ENCODE results near the gene ARRB1.

ARRB1 gene

DNA sequence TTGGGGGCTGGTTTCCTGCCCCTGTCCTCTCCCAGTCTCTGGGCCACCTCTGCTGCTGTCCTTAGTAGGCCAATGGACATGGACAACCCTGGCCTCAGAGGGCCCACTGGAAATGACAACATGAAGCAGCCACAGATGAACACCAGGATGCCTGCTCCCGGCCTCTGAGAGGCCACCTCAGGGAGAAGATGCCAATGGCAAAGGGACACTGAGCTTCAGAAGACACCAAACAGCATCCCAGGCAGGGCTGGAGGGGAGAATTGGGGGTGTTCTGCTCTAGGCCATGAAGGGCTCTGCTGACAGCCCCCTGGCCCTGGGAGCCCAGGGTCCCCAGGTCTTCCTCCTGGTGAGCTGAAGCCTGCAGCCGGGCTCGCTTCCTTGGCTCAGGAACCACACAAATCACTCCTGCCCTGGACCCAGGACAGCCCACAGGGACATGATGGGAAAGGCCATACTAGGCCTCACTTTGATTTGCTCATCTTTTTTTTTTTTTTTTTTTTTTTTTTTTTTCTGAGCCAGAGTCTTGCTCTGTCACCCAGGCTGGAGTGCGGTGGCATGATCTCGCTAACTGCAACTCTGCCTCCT lies 65.6 kb downstream of the ARRB1 start:
- Histone ChIP-seq H3K9me3 (replicated peaks in 1 of 2; ENCODE audit: control insufficient read depth in 2 of 2, insufficient read depth in 1 of 2, low read depth in 1 of 2, low read length in 2 of 2) (no peaks in the 10 kb centered on the region), H3K4me2 (ENCODE audit: insufficient read depth, low read length, poor library complexity, severe bottlenecking) (no peak overlapping the region), H3K9ac (ENCODE audit: low read depth, low read length, poor library complexity) (no peak overlapping the region), H3K14ac (ENCODE audit: low read length) (peak overlapping the region; percentile 31), H3K4ac (ENCODE audit: low read length) (no peak overlapping the region), H3K18ac (ENCODE audit: low read length) (no peak overlapping the region), H2BK15ac (ENCODE audit: low read length) (no peak overlapping the region), H3K36me3 (replicated peaks in 1 of 2; ENCODE audit: control insufficient read depth in 2 of 2, insufficient read depth in 2 of 2, low read length in 2 of 2) (peaks cover 0 to 5% of the 10 kb centered on the region in 2 donors), H3K27me3 (ENCODE audit: control insufficient read depth in 3 of 3, insufficient read depth in 3 of 3, low read depth in 1 of 3, low read length in 3 of 3) (no peaks in the 10 kb centered on the region), H4K91ac (ENCODE audit: low read depth, low read length, poor library complexity) (no peak overlapping the region), H2BK120ac (ENCODE audit: low read depth, low read length) (no peak overlapping the region), H3K23ac (ENCODE audit: low read depth, low read length, poor library complexity) (no peak overlapping the region), H2AFZ (ENCODE audit: low read length) (no peak overlapping the region), H2BK5ac (ENCODE audit: low read length) (no peak overlapping the region), H2BK12ac (ENCODE audit: low read length) (no peak overlapping the region), H3K4me3 (ENCODE audit: low read length in 2 of 2) (no peak overlapping the region), H3K27ac (replicated peaks; ENCODE audit: low read length) (no peak overlapping the region), H3K4me1 (ENCODE audit: control insufficient read depth in 2 of 2, insufficient read depth in 1 of 2, low read depth in 1 of 2, low read length in 2 of 2) (peaks cover 6 to 10% of the 10 kb centered on the region in 2 donors), H4K8ac (ENCODE audit: low read depth, low read length) (no peak overlapping the region), H2AK5ac (ENCODE audit: low read depth, low read length) (no peak overlapping the region), H3K79me1 (ENCODE audit: low read depth, low read length) (no peaks in the 10 kb centered on the region)
- DNase-seq (ENCODE audit: low spot score), result no peak
- no CpG with 5 or more reads among the region's 5 CpGs for WGBS, 2 donors (ENCODE audit: extremely low coverage in 2 of 2, insufficient read length in 2 of 2, insufficient replicate concordance in 1 of 2)

DNA sequence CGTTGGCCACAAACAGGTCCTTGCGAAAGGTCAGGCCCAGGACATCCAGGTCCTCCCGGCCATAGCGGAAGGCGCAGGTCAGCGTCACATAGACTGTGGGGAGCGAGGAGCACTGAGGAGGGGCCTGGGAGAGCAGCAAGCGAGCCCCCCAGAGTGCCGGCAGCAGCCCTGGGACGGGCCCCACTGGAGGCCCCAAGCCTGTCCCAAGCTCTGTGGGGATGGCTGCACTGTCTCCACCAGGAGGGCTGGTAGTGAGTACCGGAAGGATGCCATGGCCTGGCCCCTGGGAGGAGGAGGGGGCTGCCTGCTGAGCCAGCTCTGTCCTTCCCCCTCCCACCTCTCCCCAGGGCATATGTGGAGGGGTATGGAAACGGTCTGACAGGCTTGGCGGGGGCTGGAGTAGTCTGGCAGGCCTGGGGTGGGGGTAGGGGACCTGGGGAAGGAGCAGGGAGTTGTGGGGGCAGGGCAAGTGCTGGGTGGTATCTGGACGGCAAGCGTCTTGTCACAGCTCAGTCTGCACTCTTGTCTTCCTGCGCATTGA lies 68.0 kb downstream of the ARRB1 start:
- H3K4me2 ChIP-seq (ENCODE audit: insufficient read depth, low read length, poor library complexity, severe bottlenecking), result no peak overlapping the region

DNA sequence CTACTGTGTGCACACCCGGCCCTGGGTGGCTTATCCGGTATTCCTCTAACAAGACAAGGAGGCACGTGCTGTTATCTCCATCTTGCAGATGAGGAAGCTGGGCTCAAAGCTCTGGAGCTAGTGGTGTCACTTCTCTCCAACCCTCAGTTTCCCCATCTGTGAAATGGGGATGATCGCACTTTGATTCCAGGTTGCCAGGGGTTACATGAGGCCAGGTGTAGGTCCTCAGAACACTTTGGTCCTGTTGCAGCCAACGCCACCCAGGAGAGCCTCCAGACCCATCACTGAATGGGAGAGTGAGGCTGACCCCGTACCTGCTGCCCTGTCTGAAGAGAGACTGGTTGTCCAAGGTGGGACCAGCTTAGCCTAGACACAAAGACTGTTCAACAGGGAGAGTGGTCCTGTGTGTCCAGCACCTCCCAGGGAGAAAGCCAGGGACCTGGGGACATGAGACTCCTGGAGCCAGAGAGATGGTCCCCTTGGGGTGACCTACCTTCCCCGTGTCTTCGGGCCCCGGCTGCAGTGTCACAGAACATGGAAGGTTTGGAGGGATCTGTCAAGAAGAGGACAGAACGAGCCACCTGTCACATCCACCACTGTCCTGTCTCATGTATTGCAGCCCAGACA lies 69.9 kb downstream of the ARRB1 start:
- H2BK5ac ChIP-seq (ENCODE audit: low read length), result no peak overlapping the region
- H3K23ac ChIP-seq (ENCODE audit: low read depth, low read length, poor library complexity), result no peak overlapping the region
- H3K4me1 ChIP-seq (ENCODE audit: control insufficient read depth in 2 of 2, insufficient read depth in 1 of 2, low read depth in 1 of 2, low read length in 2 of 2), result peaks cover 4 to 10% of the 10 kb centered on the region in 2 donors
- H3K4me3 ChIP-seq (ENCODE audit: low read length in 2 of 2), result no peak overlapping the region
- no peak overlapping the region for H3K4ac ChIP-seq (ENCODE audit: low read length)
- H2BK12ac ChIP-seq (ENCODE audit: low read length), result no peak overlapping the region
- no peak overlapping the region for H3K14ac ChIP-seq (ENCODE audit: low read length)
- no peak overlapping the region for H4K91ac ChIP-seq (ENCODE audit: low read depth, low read length, poor library complexity)
- H4K8ac ChIP-seq (ENCODE audit: low read depth, low read length), result no peak overlapping the region
- no peak overlapping the region for H2BK120ac ChIP-seq (ENCODE audit: low read depth, low read length)
- H3K4me2 ChIP-seq (ENCODE audit: insufficient read depth, low read length, poor library complexity, severe bottlenecking), result no peak overlapping the region
- H3K36me3 ChIP-seq (replicated peaks in 1 of 2; ENCODE audit: control insufficient read depth in 2 of 2, insufficient read depth in 2 of 2, low read length in 2 of 2), result peaks cover 0 to 20% of the 10 kb centered on the region in 2 donors
- H2BK15ac ChIP-seq (ENCODE audit: low read length), result no peak overlapping the region
- H3K18ac ChIP-seq (ENCODE audit: low read length), result no peak overlapping the region
- no peak overlapping the region for H2AK5ac ChIP-seq (ENCODE audit: low read depth, low read length)
- H2AFZ ChIP-seq (ENCODE audit: low read length), result no peak overlapping the region
- WGBS, 2 donors (ENCODE audit: extremely low coverage in 2 of 2, insufficient read length in 2 of 2, insufficient replicate concordance in 1 of 2), result no CpG with 5 or more reads among the region's 10 CpGs
- no peaks in the 10 kb centered on the region for H3K9me3 ChIP-seq (replicated peaks in 1 of 2; ENCODE audit: control insufficient read depth in 2 of 2, insufficient read depth in 1 of 2, low read depth in 1 of 2, low read length in 2 of 2)
- no peaks in the 10 kb centered on the region for H3K27me3 ChIP-seq (ENCODE audit: control insufficient read depth in 3 of 3, insufficient read depth in 3 of 3, low read depth in 1 of 3, low read length in 3 of 3)
- no peak overlapping the region for H3K9ac ChIP-seq (ENCODE audit: low read depth, low read length, poor library complexity)
- no peak overlapping the region for H3K27ac ChIP-seq (replicated peaks; ENCODE audit: low read length)
- H3K79me1 ChIP-seq (ENCODE audit: low read depth, low read length), result no peaks in the 10 kb centered on the region
- no peak for DNase-seq (ENCODE audit: low spot score)

More for the DNA sequence above, 68.0 kb downstream of the ARRB1 start:
- H2AK5ac ChIP-seq (ENCODE audit: low read depth, low read length), result peak overlapping the region; percentile 58
- H3K14ac ChIP-seq (ENCODE audit: low read length), result peak overlapping the region; percentile 59
- no peak overlapping the region for H3K23ac ChIP-seq (ENCODE audit: low read depth, low read length, poor library complexity)
- peak overlapping the region; percentile 74 for H3K18ac ChIP-seq (ENCODE audit: low read length)
- no peak overlapping the region for H2BK12ac ChIP-seq (ENCODE audit: low read length)
- no peaks in the 10 kb centered on the region for H3K27me3 ChIP-seq (ENCODE audit: control insufficient read depth in 3 of 3, insufficient read depth in 3 of 3, low read depth in 1 of 3, low read length in 3 of 3)
- H3K79me1 ChIP-seq (ENCODE audit: low read depth, low read length), result no peaks in the 10 kb centered on the region
- no peak overlapping the region for H3K4ac ChIP-seq (ENCODE audit: low read length)
- H2BK15ac ChIP-seq (ENCODE audit: low read length), result no peak overlapping the region
- peaks cover 0 to 5% of the 10 kb centered on the region in 2 donors for H3K36me3 ChIP-seq (replicated peaks in 1 of 2; ENCODE audit: control insufficient read depth in 2 of 2, insufficient read depth in 2 of 2, low read length in 2 of 2)
- H3K27ac ChIP-seq (replicated peaks; ENCODE audit: low read length), result no peak overlapping the region
- peaks cover 4 to 10% of the 10 kb centered on the region in 2 donors for H3K4me1 ChIP-seq (ENCODE audit: control insufficient read depth in 2 of 2, insufficient read depth in 1 of 2, low read depth in 1 of 2, low read length in 2 of 2)
- H3K9me3 ChIP-seq (replicated peaks in 1 of 2; ENCODE audit: control insufficient read depth in 2 of 2, insufficient read depth in 1 of 2, low read depth in 1 of 2, low read length in 2 of 2), result no peaks in the 10 kb centered on the region
- H4K91ac ChIP-seq (ENCODE audit: low read depth, low read length, poor library complexity), result peak overlapping the region; percentile 34
- no peak overlapping the region for H3K4me3 ChIP-seq (ENCODE audit: low read length in 2 of 2)
- H2BK5ac ChIP-seq (ENCODE audit: low read length), result no peak overlapping the region
- no peak overlapping the region for H4K8ac ChIP-seq (ENCODE audit: low read depth, low read length)
- DNase-seq (ENCODE audit: low spot score), result no peak
- H2BK120ac ChIP-seq (ENCODE audit: low read depth, low read length), result no peak overlapping the region
- no CpG with 5 or more reads among the region's 16 CpGs for WGBS, 2 donors (ENCODE audit: extremely low coverage in 2 of 2, insufficient read length in 2 of 2, insufficient replicate concordance in 1 of 2)
- H3K9ac ChIP-seq (ENCODE audit: low read depth, low read length, poor library complexity), result no peak overlapping the region
- no peak overlapping the region for H2AFZ ChIP-seq (ENCODE audit: low read length)

DNA sequence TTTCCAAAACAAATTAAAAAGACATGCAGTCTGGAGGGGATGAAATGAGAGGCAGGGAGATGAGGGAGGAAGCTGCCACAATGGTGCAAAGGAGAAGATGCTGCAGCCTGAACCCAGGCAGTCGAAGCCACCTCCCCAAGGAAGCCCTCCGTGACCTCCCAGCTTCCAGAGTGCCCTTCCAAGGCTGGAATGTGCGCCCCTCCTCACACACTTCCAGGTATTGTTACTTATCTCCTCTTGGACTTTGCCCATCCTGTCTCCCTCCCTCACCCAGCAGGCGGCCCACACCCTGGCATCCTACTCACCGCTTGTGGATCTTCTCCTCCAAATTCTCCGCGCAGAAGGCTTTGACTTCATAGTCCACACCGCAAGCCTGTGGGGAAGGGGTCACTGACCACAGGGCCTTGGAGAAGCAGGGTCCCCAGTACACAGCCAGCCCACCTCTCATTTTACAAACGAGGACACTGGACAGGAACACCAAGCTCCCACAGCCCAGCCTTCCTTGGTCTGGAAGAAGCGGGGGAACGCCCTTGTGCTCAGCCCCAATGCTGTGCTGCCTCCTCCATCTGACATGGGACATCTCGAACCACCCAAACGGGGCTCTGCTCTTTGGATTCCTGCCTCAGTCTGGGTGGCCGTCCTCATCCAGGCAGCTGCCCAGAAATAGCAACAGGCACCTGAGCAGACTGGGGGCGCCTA lies 70.5 kb downstream of the ARRB1 start:
- Histone ChIP-seq H3K4ac (ENCODE audit: low read length) (no peak overlapping the region), H3K14ac (ENCODE audit: low read length) (no peak overlapping the region), H3K27me3 (ENCODE audit: control insufficient read depth in 3 of 3, insufficient read depth in 3 of 3, low read depth in 1 of 3, low read length in 3 of 3) (no peaks in the 10 kb centered on the region), H2AFZ (ENCODE audit: low read length) (no peak overlapping the region), H3K9me3 (replicated peaks in 1 of 2; ENCODE audit: control insufficient read depth in 2 of 2, insufficient read depth in 1 of 2, low read depth in 1 of 2, low read length in 2 of 2) (no peaks in the 10 kb centered on the region), H3K18ac (ENCODE audit: low read length) (no peak overlapping the region), H3K4me1 (ENCODE audit: control insufficient read depth in 2 of 2, insufficient read depth in 1 of 2, low read depth in 1 of 2, low read length in 2 of 2) (peaks cover 4 to 10% of the 10 kb centered on the region in 2 donors), H2BK120ac (ENCODE audit: low read depth, low read length) (no peak overlapping the region), H2BK5ac (ENCODE audit: low read length) (no peak overlapping the region), H2AK5ac (ENCODE audit: low read depth, low read length) (no peak overlapping the region), H3K27ac (replicated peaks; ENCODE audit: low read length) (no peak overlapping the region), H4K91ac (ENCODE audit: low read depth, low read length, poor library complexity) (no peak overlapping the region), H3K79me1 (ENCODE audit: low read depth, low read length) (no peaks in the 10 kb centered on the region), H3K4me2 (ENCODE audit: insufficient read depth, low read length, poor library complexity, severe bottlenecking) (no peak overlapping the region), H3K4me3 (ENCODE audit: low read length in 2 of 2) (no peak overlapping the region), H3K36me3 (replicated peaks in 1 of 2; ENCODE audit: control insufficient read depth in 2 of 2, insufficient read depth in 2 of 2, low read length in 2 of 2) (peaks cover 0 to 24% of the 10 kb centered on the region in 2 donors), H2BK12ac (ENCODE audit: low read length) (no peak overlapping the region), H4K8ac (ENCODE audit: low read depth, low read length) (no peak overlapping the region), H3K23ac (ENCODE audit: low read depth, low read length, poor library complexity) (no peak overlapping the region), H3K9ac (ENCODE audit: low read depth, low read length, poor library complexity) (no peak overlapping the region), H2BK15ac (ENCODE audit: low read length) (no peak overlapping the region)
- no CpG with 5 or more reads among the region's 15 CpGs for WGBS, 2 donors (ENCODE audit: extremely low coverage in 2 of 2, insufficient read length in 2 of 2, insufficient replicate concordance in 1 of 2)
- DNase-seq (ENCODE audit: low spot score), result no peak

All from neuronal stem cell (in vitro differentiated cells).